ENCODE measurements around the gene STXBP3. TPM values are rescaled to one million over a fixed set of nuclear protein-coding genes. Genes with fewer than 3 reads are reported as not detected.

The STXBP3 gene
- total and polyA plus RNA-seq, 9 of the 15 experiments (the other 6 are each of a cell fraction or from before 2014, with no cell fraction given), result 32.5 to 52.5 (median 39.2) TPM

GRCh38 chr1:108716437-108717230 is 29.8 kb upstream of the STXBP3 start:
- FAIRE-seq (no peak), ATAC-seq (no peak), DNase-seq (ENCODE audit: extremely low read depth in 1 of 4, low spot score in 3 of 4) (no peak)
- peaks cover 19 to 24% of the 10 kb centered on the region in 2 experiments; a peak in 4 of 5 replicates for H3K27me3 ChIP-seq (ENCODE audit: control insufficient read depth in 2 of 2, insufficient read depth in 2 of 2, low read length in 2 of 2)
- BruUV-seq (replicated peaks), result no TSS peak
- ChIA-PET CTCF (ENCODE audit: low intra/inter-chr PET ratio) (no interaction called here), POLR2A (interaction anchor here (1.0 to 2.2 kb wide), 4 partner anchors 12 to 85 kb away, joined by 3 to 19 read pairs (median 7); no protein-coding TSS in a partner anchor)
- H2AFZ ChIP-seq (ENCODE audit: low read depth, low read length), result no peak overlapping the region
- H3K4me2 ChIP-seq (ENCODE audit: insufficient read depth, low read length), result no peak overlapping the region
- WGBS (ENCODE audit: insufficient coverage, low coverage, missing lambda C conversion rate), result 10% methylated on average over 2 of the region's 2 CpGs
- H4K20me1 ChIP-seq (replicated peaks; ENCODE audit: control insufficient read depth, insufficient read depth, low read length), result no peaks in the 10 kb centered on the region
- H3K27ac ChIP-seq (ENCODE audit: extremely low read depth, low read depth, low read length), result no peak overlapping the region
- TF ChIP-seq FOXJ2 (tag; IDR thresholded peaks at IDR 0.05), result no peak
- intact Hi-C loops (cut with micrococcal nuclease) (no loop called here), in situ Hi-C loops (cut with MboI) (no loop called here)
- H3K9me3 ChIP-seq (replicated peaks; ENCODE audit: control insufficient read depth, insufficient read depth, low read depth, low read length), result no peaks in the 10 kb centered on the region
- H3K4me1 ChIP-seq (replicated peaks in 1 of 2; ENCODE audit: control insufficient read depth in 2 of 2, insufficient read depth in 2 of 2, low read length in 2 of 2), result peaks cover 0 to 10% of the 10 kb centered on the region in 2 experiments; a peak in 3 of 5 replicates
- H3K9me1 ChIP-seq (ENCODE audit: control insufficient read depth, insufficient read depth, low read length), result no peaks in the 10 kb centered on the region
- no peak overlapping the region for H3K4me3 ChIP-seq
- H3K79me2 ChIP-seq (ENCODE audit: control insufficient read depth, insufficient read depth, low read length), result no peaks in the 10 kb centered on the region
- H3K36me3 ChIP-seq (ENCODE audit: control insufficient read depth, insufficient read depth, low read length), result no peaks in the 10 kb centered on the region
- no peak overlapping the region for H3K9ac ChIP-seq (ENCODE audit: insufficient read depth in 1 of 2, low read depth in 2 of 2, low read length in 2 of 2)

DNA sequence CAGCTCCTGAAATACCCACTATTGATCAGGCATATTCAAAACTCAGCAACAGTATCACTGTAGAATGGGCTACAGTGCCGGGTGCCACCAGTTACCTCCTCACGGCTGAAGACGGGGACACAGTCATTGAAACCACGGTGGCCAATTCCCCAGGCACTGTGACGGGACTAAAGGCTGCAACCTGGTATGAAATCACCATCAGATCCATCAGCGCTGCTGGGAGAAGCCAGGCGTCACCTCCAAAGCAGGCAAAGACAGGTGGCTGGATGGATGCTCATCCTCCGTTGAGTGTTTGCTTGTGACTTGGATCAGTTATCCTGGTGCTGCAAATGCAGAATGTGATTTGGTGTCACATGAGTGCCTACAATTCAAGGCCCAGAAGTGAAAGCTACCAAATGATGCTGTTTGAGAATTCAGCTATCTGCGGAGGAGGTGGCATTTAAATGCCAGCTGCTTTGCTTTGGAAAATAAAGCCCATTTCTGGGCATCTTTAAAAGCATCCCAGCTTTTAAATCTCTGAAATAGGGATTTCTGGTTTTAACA is 28.6 kb upstream of the STXBP3 start:
- intact Hi-C loops (cut with micrococcal nuclease), result no loop called here
- DNase-seq (ENCODE audit: extremely low read depth in 1 of 4, low spot score in 3 of 4), result no peak
- Histone ChIP-seq H3K27ac (ENCODE audit: extremely low read depth, low read depth, low read length) (no peak overlapping the region), H3K36me3 (ENCODE audit: control insufficient read depth, insufficient read depth, low read length) (no peaks in the 10 kb centered on the region), H3K9ac (ENCODE audit: insufficient read depth in 1 of 2, low read depth in 2 of 2, low read length in 2 of 2) (no peak overlapping the region; a peak in 1 of 4 replicates), H3K9me3 (replicated peaks; ENCODE audit: control insufficient read depth, insufficient read depth, low read depth, low read length) (no peaks in the 10 kb centered on the region), H3K9me1 (ENCODE audit: control insufficient read depth, insufficient read depth, low read length) (no peaks in the 10 kb centered on the region), H3K79me2 (ENCODE audit: control insufficient read depth, insufficient read depth, low read length) (no peaks in the 10 kb centered on the region), H3K4me2 (ENCODE audit: insufficient read depth, low read length) (no peak overlapping the region), H3K4me1 (replicated peaks in 1 of 2; ENCODE audit: control insufficient read depth in 2 of 2, insufficient read depth in 2 of 2, low read length in 2 of 2) (peaks cover 0 to 10% of the 10 kb centered on the region in 2 experiments; a peak in 3 of 5 replicates), H3K4me3 (no peak overlapping the region), H3K27me3 (ENCODE audit: control insufficient read depth in 2 of 2, insufficient read depth in 2 of 2, low read length in 2 of 2) (peaks cover 19 to 24% of the 10 kb centered on the region in 2 experiments; a peak in 4 of 5 replicates), H4K20me1 (replicated peaks; ENCODE audit: control insufficient read depth, insufficient read depth, low read length) (no peaks in the 10 kb centered on the region), H2AFZ (ENCODE audit: low read depth, low read length) (no peak overlapping the region)
- BruUV-seq (replicated peaks), result no TSS peak
- WGBS (ENCODE audit: insufficient coverage, low coverage, missing lambda C conversion rate), result 14% methylated on average over 9 of the region's 9 CpGs
- POLR2A ChIA-PET, result interaction anchor here (0.7 to 2.2 kb wide), 5 partner anchors 12 to 35 kb away, joined by 3 to 19 read pairs (median 3); no protein-coding TSS in a partner anchor
- no peak for ATAC-seq
- in situ Hi-C loops (cut with MboI), result no loop called here
- FAIRE-seq, result no peak
- CTCF ChIA-PET (ENCODE audit: low intra/inter-chr PET ratio), result no interaction called here
- TF ChIP-seq KAT2B (IDR thresholded peaks at IDR 0.05; ENCODE audit: low read depth, low read length), result no peak
- no peak for TF ChIP-seq HNRNPL (IDR thresholded peaks at IDR 0.05; ENCODE audit: low read depth, low read length)
- no peak for TF ChIP-seq RFX1 (IDR thresholded peaks at IDR 0.05)
- no peak for TF ChIP-seq CBFA2T3 (IDR thresholded peaks at IDR 0.05)
- TF ChIP-seq ZFPM2 (CRISPR knock-in tag; IDR thresholded peaks at IDR 0.05), result no peak
- TF ChIP-seq FOS (IDR thresholded peaks at IDR 0.05; ENCODE audit: extremely low read depth, insufficient read length), result no peak
- TF ChIP-seq ZNF408 (CRISPR knock-in tag; IDR thresholded peaks at IDR 0.05; ENCODE audit: low read depth), result no peak
- TF ChIP-seq NR2C1 (IDR thresholded peaks at IDR 0.05), result no peak
- TF ChIP-seq NR2C1 (tag; IDR thresholded peaks at IDR 0.05), result no peak
- no peak for TF ChIP-seq NUFIP1 (IDR thresholded peaks at IDR 0.05; ENCODE audit: partially characterized antibody)
- TF ChIP-seq, protein P1, sequence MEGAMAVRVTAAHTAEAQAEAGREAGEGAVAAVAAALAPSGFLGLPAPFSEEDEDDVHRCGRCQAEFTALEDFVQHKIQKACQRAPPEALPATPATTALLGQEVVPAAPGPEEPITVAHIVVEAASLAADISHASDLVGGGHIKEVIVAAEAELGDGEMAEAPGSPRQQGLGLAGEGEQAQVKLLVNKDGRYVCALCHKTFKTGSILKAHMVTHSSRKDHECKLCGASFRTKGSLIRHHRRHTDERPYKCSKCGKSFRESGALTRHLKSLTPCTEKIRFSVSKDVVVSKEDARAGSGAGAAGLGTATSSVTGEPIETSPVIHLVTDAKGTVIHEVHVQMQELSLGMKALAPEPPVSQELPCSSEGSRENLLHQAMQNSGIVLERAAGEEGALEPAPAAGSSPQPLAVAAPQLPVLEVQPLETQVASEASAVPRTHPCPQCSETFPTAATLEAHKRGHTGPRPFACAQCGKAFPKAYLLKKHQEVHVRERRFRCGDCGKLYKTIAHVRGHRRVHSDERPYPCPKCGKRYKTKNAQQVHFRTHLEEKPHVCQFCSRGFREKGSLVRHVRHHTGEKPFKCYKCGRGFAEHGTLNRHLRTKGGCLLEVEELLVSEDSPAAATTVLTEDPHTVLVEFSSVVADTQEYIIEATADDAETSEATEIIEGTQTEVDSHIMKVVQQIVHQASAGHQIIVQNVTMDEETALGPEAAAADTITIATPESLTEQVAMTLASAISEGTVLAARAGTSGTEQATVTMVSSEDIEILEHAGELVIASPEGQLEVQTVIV (CRISPR knock-in tag; IDR thresholded peaks at IDR 0.05; ENCODE audit: borderline replicate concordance), result no peak
- TF ChIP-seq KAT8 (IDR thresholded peaks at IDR 0.05; ENCODE audit: low read depth), result no peak
- no peak for TF ChIP-seq MYNN (IDR thresholded peaks at IDR 0.05)
- no peak for TF ChIP-seq MYNN (CRISPR knock-in tag; IDR thresholded peaks at IDR 0.05)
